Upper lobe of left lung (tissue), 4 donors: ENCODE data around the gene KCNMA1.

Experiments
- CTCF ChIP-seq, 6 experiments: fragments of 450-650 bp in 4 of 6; fragments of 200-600 bp in 2 of 6; sonication (generic) in 2 of 6; IDR thresholded peaks; one replicate each; pipeline ENCODE4 v1.5.1; 2016 to 2019; ENCODE audit warnings: antibody characterized with exemption in 6 of 6
- POLR2A ChIP-seq, 4 donors: fragments of 450-650 bp; IDR thresholded peaks; one replicate each; pipeline ENCODE4 v1.5.1; 2016 to 2017; ENCODE audit warnings: antibody characterized with exemption in 4 of 4, mild to moderate bottlenecking in 2 of 4
- POLR2AphosphoS5 ChIP-seq, 2 donors: sonication (generic); formaldehyde crosslinking; IDR thresholded peaks; one replicate each; pipeline ENCODE4 v1.5.1; 2017; ENCODE audit warnings: antibody characterized with exemption in 2 of 2

GRCh38 chr10:76864922-76865321 lies 772.7 kb downstream of the KCNMA1 start:
- no peak for TF ChIP-seq POLR2AphosphoS5 (IDR thresholded peaks at IDR 0.05)
- TF ChIP-seq POLR2A (IDR thresholded peaks at IDR 0.05) = no peak
- TF ChIP-seq CTCF (IDR thresholded peaks at IDR 0.05) = no peak
